Middle frontal gyrus (tissue), 1 donor: ENCODE results near the gene TMEM132C.

Experiments
- DNase-seq: peaks from one replicate; pipeline ENCODE4 v3.0.0-alpha.2; 2015; ENCODE audit warnings: low spot score; ENCODE audit errors: extremely low spot score

TMEM132C gene

DNA sequence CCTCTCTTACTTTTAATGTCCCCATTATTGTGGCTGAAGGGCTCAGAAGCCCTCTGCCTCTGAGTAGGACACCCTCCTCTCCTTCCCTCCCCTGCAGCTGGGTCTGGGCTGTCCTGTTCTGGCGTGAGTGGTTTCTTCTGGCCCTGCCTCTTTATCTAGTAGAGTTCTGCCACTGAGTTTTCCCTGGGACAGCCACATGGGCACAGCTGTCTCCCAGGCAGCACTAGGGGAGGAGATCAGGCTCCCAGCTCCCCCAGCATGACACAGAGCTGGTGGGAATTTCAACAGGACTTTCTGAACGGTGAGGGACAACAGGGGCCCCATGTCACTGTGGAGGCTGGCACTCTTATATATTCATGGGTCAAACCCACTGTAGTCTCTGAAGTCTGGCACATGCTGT lies 21.4 kb downstream of the TMEM132C start:
- DNase-seq: no peak

DNA sequence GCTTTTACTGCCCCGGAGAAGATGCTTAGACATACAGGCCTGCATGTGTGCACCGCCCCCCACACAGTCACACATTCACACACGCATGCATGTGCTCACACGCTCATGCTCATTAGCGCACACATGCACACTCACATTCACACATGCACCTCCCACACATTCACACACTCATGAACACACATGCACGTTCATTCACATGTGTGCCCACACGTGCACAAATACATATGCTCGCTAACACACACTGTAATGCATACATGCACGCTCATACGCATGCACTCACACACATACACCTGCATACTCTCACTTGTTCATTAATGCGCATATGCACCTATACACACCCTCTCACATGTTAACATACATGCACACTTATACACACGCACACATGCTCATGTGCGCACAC lies 21.9 kb downstream of the TMEM132C start:
- DNase-seq: no peak

DNA sequence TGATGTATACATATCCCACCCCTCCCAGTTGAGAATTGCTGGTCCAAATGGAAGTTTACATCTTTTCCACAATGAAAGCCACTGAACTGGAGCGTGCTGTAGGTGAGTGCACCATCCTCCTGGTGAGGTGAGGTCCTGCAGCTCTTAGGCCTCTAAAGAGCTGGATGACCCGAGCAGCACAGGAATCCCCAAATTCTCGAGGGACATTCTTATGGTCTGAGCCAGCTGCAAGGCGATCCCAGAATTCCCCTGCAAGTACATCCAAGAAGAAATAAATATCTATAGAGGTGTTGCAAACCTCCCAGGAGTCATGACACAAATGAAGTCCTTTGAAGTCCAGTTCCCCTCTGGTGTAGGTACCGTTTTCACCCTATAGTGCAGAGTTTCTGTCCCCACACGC lies 24.0 kb downstream of the TMEM132C start:
- DNase-seq: no peak

DNA sequence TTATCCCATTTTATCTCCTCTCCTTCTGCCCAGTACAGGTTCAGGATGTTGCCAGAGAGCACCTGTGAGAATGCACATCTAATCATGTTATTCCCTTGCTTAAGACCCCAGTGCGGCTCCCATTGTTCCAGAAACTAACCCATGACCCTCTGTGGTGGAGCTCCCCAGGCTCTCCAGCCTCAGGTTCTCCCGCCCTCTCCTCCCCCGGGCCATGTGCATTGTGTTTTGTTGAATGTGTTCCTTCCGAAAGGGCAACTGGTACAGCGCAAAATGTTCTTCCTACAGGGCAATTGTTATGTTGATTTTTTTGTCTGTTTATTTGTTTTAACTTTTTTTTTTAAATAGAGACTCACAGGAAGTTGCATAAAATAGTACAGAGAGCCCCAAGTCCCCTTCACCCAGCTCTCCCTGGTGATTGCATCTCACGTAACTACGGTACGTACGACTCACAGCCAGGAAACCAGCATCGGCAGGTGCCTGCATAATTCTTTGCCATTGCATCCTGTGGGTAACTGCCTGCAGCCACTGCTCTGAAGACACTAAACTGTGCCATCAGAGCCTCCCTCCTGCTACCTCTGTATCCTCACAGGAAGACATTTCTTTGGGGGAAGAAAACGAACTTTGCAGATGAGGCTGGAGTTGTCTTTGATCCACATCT lies 31.2 kb downstream of the TMEM132C start:
- no peak for DNase-seq

DNA sequence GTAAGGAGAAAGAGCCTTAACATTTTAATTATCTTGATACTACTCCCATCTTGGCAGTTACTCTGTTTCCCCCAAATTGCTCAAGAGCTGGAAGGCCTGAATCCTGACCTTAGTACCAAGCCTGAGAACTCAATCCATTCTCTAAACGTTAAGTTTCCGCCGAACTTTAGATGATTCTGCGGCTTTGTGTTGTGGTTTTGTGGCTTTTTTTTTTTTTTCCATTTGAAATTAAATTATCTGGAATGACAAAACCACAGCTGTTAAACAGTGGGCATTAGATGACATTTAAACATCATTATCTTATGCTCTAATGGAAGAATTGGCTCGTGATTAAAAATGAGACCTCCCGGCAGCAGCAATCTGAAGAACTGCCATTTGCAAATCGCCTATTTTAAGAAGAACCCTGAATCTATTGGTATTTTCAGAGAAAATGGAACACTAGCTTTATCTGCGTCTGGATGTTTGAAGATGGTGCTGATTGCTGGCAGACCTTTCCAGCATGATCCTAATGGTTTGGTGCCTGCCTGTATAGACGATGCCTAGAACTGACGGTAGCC lies 38.4 kb downstream of the TMEM132C start:
- DNase-seq: no peak

DNA sequence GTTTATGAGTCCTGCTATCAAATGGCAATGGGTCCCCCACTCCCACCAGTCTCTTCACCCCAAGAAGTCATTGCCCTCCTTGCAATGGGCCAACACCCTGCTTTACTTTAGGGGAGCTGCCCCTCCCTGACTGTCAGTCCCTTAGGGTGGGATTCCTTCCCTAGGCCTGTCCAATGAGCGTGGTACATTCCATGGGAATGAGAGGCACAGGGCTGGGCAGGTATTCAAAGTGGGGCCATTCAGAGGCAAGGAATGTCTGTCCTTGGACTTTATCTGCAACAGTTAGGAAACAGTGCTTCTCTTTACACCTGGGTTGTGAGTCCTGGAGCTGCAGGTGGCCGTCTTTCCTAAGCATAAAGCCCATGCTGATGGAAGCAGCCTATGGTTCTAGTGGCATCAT lies 40.8 kb downstream of the TMEM132C start:
- DNase-seq: no peak

DNA sequence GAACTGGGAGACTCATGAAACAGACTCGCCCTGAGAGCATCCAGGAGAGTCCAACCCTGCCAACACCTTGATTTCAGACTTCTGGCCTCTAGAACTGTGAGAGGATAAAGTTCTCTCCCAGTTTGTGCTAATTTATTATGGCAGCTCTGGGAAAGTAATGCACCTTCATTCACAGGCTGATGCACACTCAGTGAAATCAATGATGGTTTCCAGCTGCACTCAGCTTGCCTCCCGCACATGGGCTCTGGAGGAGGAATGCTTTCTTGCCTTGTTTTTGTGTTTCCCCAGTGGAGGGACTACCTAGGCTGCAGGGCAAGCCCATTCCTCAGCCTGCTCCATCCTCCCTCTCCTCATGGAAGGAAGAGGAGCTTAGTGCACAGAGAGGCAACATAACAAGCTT lies 45.7 kb downstream of the TMEM132C start:
- DNase-seq: no peak

DNA sequence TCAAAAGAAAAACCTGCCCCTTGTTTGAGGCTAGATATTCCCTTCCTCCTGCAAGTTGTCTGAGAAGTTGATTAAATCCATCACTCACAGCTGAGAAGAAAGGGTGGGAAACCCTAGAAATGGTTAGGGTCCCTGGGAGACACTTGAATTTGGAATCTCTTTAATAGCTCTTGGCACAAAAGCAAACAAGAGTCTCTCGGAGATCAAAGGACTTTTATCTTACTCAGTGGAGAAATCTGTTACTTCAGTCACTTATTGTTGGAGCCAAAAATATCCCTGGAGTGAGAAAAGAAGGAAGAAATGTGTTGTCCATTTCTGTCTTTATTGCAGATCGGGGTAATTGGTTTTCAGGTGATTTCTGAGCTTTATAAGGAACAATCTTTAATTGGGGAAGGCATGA lies 47.0 kb downstream of the TMEM132C start:
- no peak for DNase-seq

DNA sequence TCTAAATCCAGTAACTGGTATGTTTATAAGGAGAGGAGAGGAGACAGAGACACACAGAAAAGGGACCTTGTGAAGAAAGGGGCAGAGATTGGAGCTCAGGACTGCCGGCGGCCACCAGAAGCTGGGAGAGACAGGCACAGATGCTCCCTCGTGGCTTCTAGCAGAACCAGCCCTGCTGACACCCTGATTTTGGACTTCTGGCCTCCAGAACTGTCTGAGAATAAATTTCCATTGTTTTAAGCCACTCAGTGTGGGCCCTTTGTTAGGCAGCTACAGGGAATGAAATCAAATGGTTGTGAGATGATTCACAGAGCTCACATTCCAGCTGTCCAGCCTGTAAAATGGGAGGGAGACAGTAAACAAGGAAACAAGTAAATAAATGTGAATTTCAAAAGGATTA lies 47.6 kb downstream of the TMEM132C start:
- DNase-seq: no peak

DNA sequence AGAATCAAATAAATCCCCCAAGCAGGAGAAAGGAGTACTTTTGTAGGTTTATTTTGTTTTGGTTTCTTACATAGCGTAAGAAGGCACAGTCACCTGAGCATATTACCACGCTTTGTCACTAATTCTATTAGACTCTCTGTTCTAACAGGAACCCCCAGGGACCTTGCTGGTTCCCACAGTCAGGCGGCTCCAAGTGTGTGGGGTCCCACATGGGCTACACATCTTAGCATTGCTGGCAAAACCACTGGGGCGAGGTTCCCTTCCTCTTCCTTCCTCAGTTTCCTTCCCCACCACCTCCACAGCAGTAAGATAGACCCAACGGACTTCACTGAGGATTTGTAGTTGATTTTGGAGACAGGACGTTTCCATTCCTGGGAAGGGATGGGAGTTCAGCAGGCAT lies 49.1 kb downstream of the TMEM132C start:
- no peak for DNase-seq

DNA sequence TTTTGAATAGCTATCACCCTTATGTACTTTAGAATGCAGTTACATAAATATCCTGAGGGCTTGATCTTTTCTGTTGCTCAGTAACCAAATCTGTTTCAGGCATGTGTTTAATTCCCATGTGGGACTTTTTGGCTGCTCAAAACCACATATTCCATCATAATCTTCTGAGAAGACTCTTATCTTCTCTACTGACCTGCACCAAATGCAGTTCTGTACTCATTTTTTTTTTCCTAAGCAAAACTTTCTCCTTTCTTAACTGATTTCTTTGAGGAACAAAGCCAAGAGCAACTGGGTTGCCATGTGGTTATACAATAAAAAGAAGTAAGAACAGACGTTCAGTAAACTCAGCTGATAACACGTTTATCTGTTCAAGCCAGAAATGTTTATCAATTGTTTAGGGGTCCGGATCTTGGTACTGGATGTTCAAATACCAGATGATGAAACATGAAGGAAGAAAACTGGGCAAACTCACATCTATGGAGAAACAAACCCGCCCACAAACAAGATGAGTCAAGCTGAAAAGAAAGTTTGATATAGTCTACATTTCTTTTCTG lies 50.1 kb downstream of the TMEM132C start:
- no peak for DNase-seq

DNA sequence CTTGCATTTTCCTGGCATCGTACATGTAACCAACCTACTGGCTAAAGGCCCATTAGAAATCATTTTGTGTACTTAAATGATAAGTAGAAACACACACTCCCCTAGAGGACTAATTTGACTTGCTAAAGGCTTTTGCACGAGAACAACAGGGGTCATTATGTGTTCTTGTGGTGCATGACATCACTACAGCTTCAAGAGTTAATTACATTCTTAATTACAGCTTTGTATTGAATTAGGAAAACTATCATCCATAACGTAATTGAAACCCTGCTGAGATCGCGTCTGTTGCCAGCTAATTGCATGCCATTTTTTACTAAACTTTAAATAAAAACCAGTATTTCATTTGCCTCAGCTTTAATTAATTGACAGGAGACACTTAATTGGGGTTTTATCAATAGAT lies 51.4 kb downstream of the TMEM132C start:
- DNase-seq: no peak

DNA sequence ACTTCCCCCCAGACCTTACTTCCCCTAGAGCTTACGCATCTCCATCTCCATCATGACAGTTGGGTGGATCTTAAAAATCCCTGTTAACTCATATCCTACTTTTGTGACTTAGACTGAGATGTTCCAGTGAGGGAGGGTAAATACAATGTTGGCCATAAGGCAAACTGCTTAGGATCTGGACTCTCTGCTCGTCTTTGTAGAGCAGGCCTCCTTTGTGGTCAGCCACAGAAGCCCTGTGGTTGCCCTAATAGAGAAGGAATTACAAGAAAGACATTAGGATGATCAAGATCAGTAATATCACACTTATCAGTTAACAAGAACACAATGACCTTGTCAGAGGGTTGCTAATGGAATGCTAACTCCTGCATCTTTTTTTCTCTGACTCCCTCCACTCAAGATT lies 52.0 kb downstream of the TMEM132C start:
- DNase-seq: no peak

DNA sequence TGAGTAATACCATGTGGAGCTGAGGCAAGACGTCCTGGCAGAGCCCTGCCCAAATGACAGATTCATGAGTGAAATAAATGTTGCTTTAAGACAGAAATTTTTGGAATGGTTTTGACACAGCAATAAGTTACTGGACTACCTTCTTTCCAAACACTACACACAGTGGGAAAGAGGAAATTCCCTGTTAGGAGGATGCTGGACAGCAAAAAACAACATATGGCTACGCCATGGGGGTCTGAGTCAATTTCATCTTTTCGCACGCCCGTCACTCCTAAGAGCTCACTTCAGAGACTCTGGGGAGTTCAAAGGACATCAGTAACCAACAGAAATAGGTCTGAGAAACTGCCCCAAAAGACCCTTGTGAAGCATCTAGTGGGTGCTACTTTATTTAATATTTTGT lies 55.4 kb downstream of the TMEM132C start:
- DNase-seq: no peak

DNA sequence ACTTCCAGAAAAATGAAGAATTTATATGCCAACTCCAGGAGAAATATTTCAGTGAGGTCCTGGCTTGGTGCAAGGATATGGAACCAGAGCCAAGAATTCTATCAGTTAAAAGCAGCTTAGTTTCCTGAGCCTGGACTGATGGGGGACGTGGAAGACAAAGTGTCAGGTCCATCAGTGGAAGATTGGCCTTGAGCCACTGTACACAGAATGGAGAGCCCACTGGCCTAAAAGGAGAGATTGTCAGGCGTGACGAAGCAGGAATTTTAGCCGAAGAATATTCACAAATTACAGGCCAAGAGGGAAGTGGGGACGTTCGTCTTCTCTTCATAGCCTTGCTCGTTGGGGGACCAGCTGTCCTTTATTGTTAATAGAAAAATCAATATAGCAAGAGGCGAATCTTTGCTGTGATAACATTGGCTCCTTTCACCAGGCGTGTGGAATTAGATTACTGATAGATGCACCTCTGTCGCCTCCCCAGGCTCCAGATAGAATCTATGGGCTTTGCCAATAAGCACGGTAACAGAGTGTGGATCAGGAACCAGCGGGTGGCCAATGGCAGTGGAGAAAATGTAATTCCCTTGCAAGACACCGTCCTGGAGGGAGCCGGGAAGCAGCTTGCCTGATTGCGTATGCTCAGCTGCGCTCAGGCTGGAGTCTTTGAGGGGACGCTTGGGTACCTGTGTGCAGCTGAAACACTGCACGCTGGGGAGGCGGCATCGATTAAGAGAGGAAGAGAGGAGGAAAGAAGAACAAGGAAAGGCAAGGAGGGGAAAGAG lies 56.4 kb downstream of the TMEM132C start:
- DNase-seq: no peak

DNA sequence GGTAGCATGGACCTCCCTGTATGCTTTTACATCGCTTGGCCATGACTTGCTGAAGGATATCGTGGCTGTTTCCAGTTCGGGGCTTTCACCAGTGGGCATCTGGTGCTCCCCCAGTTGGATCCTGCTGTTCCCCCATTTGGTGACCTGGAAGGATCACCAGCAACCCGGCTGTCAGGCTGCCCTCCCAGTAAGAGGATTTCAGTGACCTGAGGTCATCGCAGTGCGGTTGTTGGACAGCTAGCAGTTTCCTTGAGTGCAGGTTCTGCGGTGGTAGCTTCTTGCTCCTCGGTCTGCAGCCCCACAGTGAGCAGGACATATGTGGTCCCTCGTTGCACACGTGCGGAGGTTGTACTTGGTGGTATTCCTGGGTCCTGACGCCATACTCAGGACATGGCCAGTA lies 58.7 kb downstream of the TMEM132C start:
- no peak for DNase-seq

DNA sequence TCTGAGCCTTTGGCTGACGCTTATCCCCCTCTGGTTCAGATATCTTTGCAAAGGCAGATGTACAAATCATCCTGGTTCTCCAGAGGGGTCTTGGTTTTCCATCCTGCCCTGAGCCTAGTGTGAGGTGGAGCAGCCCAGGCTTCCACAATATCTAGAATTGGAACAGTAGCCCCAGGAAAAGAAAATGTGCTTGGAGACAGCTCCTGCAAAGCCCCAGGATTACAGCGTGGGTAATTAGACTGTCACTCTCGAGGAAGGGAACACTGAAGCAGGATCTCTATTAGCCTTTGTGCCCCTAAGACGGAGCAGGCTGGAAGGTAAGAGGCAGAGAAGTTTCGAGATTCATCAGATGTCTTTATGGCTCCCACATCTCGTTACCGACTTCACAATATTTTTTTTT lies 59.4 kb downstream of the TMEM132C start:
- DNase-seq: no peak

DNA sequence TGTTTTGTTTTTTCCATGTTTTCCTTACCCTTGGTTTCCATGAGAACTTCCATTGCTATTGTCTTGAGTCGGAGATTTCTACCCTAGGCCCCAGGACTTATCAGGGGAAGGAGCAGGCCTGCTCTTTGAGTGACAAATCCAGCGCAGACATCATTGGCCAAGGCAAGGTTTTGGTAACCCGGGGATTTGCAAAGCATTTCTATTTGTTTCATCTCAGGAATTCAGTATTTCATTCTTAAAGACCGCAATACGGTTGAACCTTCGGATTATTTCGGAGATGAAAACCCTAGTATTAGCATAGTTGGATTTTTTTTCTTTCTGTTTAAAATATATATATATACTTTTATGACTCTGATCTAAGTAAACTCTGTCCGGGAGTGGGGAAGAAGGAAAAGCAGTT lies 62.0 kb downstream of the TMEM132C start:
- no peak for DNase-seq

DNA sequence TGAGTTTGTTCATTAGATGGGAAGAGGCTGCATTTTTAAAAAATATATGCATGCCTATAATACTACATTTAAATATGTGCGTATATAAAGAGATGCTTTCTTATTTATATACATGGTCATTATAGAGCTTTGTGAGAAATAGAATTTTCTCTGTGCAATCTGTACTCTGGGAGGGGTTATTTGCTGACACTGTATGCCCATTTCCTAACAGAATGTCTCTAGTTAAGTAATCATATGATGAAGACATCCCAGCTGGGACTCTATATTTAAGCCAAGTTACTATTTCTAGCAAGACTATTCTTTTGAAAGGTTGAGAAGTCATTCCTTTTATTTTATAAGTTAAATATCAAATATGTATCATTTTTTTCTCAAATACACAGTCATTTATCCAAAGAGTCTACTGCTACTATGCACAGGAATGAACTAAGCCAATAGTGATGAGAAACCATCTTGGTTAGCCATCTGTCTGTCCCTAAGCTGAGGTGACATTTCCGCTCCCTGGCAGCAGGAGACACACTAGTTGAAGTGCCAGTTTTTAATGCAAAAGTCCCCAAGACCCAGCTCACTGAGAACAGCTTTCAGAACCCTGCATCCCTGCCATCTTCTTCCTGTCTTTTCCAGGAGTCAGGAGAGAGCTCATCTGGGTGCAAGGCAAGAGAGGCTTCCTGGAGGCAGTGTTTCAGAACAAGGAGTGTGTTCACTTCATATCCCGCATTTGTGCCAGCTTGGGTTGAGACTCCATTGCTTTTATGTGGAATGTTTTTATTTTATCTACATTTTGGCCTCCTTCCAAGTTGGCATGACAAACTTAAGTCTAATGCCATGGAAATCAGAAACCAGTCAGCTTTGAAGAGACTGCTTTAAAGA lies 69.5 kb downstream of the TMEM132C start:
- DNase-seq: no peak

DNA sequence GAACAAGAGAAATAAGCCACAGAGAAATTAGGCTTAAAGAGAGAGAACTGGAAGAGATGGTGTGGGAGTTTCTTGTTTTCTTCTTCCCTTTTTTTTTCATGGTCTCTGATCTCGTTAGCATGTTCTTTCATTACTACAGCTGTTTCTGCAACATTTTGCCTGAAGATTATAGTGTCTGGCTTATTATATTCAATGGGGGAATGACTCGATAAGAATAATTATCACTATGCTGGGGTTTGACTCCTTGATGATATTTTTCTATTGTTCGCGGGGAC lies 70.0 kb downstream of the TMEM132C start:
- DNase-seq: no peak

DNA sequence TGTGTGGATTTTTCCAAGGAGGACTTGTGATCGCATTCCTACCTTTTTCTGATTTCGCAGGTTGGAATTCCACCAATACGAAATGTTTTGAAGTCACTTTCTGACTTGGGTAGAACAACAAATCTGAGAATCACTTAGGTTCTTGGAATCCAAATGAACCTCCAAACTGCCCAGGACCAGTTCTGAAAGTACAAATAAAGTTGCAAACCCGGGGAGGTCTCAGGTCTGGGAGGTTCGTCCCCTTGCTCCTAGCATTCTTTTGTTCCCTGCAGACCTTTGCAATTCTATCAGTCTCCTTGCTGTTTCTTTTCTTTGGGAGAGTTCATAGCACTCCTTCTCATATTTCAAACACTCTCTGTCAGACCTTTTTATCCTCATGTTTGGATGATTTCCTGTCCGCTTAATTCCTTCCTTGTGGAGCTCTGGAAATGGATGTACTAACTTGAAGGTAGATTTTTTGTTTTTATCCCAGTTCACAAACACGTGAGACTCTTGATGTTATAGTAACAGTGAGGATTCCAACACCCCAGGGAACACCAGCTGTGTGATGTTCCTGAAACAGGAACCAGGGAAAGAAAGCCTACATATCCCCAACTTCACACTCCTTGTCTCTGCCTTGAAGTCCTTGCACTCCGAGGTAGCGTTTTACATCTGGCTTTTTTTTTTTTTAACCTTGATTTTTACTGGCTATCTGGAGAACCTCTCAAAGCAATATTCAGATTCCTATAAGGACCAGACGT lies 70.6 kb downstream of the TMEM132C start:
- DNase-seq: no peak
